Esophagus (tissue), 2 donors: Measurements from ENCODE around the gene FAM120AOS. TPM values are rescaled to one million over a fixed set of nuclear protein-coding genes. Genes with fewer than 3 reads are reported as not detected.

Experiments
- H3K27ac ChIP-seq, 2 donors: one replicate each; pipeline ENCODE4 v1.5.1; 2013; ENCODE audit warnings: low read depth in 2 of 2, mild to moderate bottlenecking in 2 of 2, inconsistent platforms in 1 of 2, low read length in 1 of 2, moderate library complexity in 1 of 2
- H3K27me3 ChIP-seq, 2 donors: one replicate each; pipeline ENCODE4 v1.6.1; 2013; ENCODE audit warnings: low read length in 2 of 2, control low read depth in 1 of 2, mild to moderate bottlenecking in 1 of 2; ENCODE audit not compliant: insufficient read depth in 2 of 2, control insufficient read depth in 1 of 2
- H3K36me3 ChIP-seq, 2 donors: one replicate each; pipeline ENCODE4 v1.6.1; 2013; ENCODE audit warnings: low read length in 1 of 2; ENCODE audit not compliant: control insufficient read depth in 2 of 2, insufficient read depth in 2 of 2
- H3K4me1 ChIP-seq, 2 donors: one replicate each; pipeline ENCODE4 v1.6.1; 2013; ENCODE audit warnings: low read length in 1 of 2; ENCODE audit not compliant: control insufficient read depth in 2 of 2, insufficient read depth in 2 of 2
- H3K4me3 ChIP-seq, 2 donors: one replicate each; pipeline ENCODE4 v1.5.1; 2013; ENCODE audit warnings: low read length in 2 of 2, mild to moderate bottlenecking in 2 of 2, low read depth in 1 of 2, moderate library complexity in 1 of 2
- H3K9me3 ChIP-seq, 2 donors: one replicate each; pipeline ENCODE4 v1.6.1; 2013; ENCODE audit warnings: mild to moderate bottlenecking in 2 of 2, low read depth in 1 of 2, low read length in 1 of 2, moderate library complexity in 1 of 2; ENCODE audit not compliant: control insufficient read depth in 2 of 2, insufficient read depth in 1 of 2
- WGBS, 2 donors: extraction: QIAGEN DNeasy Blood & Tissue Kit; methylation state at CpG; one replicate each; pipeline ENCODE4 v1.1.7; 2013; 5-methylcytosine and 5-hydroxymethylcytosine counted together
- polyA plus RNA-seq, 2 donors: library from polyadenylated mRNA; stranded (reverse); fragments of 200-250 nt; gene quantifications; one replicate each; pipeline ENCODE4 v1.2.3, GENCODE V29; 2013
- donor health status: healthy with polysubstance abuse.
- donor health status: Bipolar disorder and iron deficiency.

The FAM120AOS gene
- polyA plus RNA-seq, 2 donors = 19.6 to 23.7 TPM

DNA sequence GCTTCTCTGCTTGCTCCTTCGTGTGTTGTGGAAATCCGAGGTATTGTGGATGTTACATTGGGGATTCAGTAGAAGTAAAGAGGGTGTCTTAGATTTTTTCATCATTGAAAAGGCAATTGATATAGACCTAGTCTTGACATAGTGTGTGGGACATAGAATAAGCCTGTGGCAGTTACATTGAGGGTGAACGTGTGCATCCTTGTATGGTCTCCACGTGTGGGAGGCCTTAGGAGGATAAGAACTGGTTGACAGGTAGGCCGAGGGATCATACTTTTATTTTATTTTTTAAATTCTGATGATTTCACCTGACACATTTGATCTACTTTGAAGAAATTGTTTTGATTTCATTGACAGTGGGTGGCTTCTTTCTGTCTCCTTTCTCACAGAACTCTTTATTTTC, 17.0 kb upstream of the FAM120AOS start:
- H3K4me3 ChIP-seq = no peak overlapping the region
- no peaks in the 10 kb centered on the region for H3K36me3 ChIP-seq
- H3K9me3 ChIP-seq = no peaks in the 10 kb centered on the region
- WGBS, 2 donors = 89 to 90% methylated on average over 5 of the region's 5 CpGs
- no peaks in the 10 kb centered on the region for H3K27me3 ChIP-seq
- H3K27ac ChIP-seq = no peak overlapping the region
- H3K4me1 ChIP-seq = peaks cover 4 to 14% of the 10 kb centered on the region in 2 donors

DNA sequence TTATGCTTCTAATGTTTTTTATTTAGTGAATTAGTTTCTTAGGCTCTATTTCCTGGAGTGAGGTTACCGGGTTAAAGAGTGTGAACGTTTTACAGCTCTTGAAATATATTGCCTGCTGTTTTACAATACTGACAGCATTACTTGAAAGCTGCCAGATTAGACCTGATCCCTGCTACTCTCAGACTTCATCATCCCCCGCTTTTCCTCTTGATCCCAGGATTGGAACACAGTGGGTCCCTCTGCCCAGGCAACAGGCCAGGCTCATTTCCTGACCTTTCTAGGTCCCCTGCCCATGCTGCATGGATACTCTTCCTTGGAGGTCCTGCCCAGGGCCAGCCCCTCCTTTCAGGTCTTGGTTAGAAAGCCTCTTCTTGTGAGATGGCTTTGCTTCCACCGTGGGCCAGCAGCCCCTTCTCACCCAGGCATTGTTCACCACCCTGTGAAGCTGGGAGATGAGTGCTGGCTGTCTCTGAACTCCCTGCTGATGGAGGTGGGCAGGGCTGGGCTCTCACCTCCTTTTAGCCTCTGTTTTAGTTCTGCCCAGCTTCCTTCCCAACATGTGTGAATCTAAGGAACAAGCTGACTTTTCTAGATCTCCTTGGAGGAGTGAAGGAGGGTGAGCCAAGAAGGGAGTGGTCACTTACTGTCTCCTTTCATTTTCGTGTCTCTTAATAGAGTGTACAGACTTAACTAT, 15.5 kb upstream of the FAM120AOS start:
- no peak overlapping the region for H3K4me3 ChIP-seq
- H3K27ac ChIP-seq = peak overlapping the region in 1 of 2 donors; percentile 34
- H3K36me3 ChIP-seq = no peaks in the 10 kb centered on the region
- WGBS, 2 donors = 37 to 39% methylated on average over 5 of the region's 5 CpGs
- no peaks in the 10 kb centered on the region for H3K27me3 ChIP-seq
- H3K4me1 ChIP-seq = peaks cover 4 to 14% of the 10 kb centered on the region in 2 donors
- no peaks in the 10 kb centered on the region for H3K9me3 ChIP-seq

DNA sequence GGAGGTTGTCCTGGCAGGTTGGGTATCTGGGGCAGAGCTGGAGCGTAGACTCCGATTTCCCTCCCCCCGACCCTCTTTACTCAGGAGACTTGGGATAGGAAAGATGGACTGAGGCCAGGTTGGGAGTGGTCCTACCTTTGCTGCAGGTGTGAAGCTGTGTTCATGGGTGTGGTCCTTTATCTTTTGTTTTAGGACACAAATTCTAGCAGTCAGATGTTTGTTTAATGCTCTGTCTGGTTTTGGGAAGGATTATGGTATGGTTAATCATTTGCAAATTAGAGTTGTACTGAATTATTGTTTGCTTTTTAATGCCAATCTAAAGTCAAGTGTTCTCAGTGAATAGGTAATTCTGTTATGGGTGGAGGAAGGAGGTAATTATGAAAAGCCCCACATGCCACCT, 14.1 kb upstream of the FAM120AOS start:
- H3K27ac ChIP-seq = peak overlapping the region in 1 of 2 donors; percentile 57
- no peak overlapping the region for H3K4me3 ChIP-seq
- no peaks in the 10 kb centered on the region for H3K9me3 ChIP-seq
- WGBS, 2 donors = 43 to 54% methylated on average over 3 of the region's 3 CpGs
- peaks cover 4 to 11% of the 10 kb centered on the region in 2 donors for H3K4me1 ChIP-seq
- H3K27me3 ChIP-seq = no peaks in the 10 kb centered on the region
- H3K36me3 ChIP-seq = no peaks in the 10 kb centered on the region

DNA sequence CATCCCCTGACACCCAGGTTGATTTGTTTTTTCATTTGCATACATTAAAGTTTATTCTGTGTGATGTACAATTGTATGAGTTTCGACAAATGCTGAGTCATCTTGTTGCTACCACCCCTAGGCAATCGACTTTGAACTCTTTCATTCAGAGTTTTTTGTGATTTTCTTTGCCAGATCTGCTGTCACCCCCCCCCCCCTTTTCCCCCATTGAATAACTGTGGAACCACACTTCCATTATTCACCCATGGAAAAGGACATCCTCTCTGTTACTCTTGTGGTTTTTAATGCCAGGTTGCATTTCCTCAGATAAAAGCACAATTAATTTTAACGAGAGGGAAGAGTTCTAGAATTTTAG, 13.7 kb upstream of the FAM120AOS start:
- no peak overlapping the region for H3K27ac ChIP-seq
- H3K4me3 ChIP-seq = no peak overlapping the region
- H3K36me3 ChIP-seq = no peaks in the 10 kb centered on the region
- 20 to 23% methylated on average over 3 of the region's 3 CpGs for WGBS, 2 donors
- no peaks in the 10 kb centered on the region for H3K27me3 ChIP-seq
- no peaks in the 10 kb centered on the region for H3K9me3 ChIP-seq
- H3K4me1 ChIP-seq = peaks cover 4 to 11% of the 10 kb centered on the region in 2 donors

DNA sequence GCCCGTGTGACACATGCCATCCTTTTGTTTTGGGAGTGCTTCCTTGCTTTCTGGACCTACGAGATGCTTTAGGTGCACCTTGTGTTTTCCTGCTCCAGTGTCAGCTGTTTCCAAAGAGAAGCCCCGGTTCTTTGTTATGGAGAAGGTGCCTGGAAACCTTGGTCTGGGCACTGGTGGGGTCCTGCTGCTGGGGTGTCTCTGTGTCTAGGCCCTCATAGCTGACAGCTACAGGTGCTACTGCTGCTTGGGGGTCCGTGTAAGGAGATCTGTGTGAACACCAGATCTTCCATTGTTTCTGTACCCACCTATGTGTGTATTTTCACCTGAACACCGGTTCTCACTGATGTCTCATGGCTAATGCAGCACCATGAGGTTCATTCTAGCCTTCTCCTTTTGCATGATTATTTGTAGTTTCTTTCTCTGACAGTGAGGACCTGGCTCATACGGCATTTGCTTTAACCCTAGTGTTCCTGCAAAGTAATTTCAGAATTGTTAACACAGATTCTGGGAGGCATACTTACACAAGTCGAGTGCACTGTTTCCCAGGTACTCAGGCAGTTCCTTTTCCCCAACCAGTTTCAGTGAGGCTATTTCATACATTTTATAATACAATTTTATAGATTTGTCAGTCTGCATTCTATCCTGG, 13.2 kb upstream of the FAM120AOS start:
- Histone ChIP-seq H3K9me3 (no peaks in the 10 kb centered on the region), H3K27me3 (no peaks in the 10 kb centered on the region), H3K27ac (peak overlapping the region; percentile 4 to 58), H3K4me3 (no peak overlapping the region), H3K36me3 (no peaks in the 10 kb centered on the region), H3K4me1 (peaks cover 4 to 11% of the 10 kb centered on the region in 2 donors)
- WGBS, 2 donors = 44 to 53% methylated on average over 7 of the region's 7 CpGs

DNA sequence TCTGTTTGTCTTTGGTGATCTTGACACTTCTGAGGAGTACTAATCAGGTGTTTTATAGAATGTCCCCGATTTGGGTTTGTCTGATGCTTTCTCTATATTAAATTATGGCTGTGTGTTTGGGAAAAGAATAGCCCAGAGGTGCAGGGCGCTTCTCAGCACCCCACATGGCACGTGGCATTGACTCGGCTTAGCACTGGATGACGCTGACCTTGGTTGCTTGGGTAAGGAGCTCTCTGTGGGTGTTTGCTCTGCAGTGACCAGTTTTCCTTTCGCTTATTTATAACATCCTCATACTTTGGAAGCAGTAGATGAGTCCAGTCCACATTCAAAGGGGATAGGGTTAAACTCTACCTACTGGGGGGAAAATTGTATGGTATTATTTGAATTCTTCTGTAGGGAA, 12.5 kb upstream of the FAM120AOS start:
- no peaks in the 10 kb centered on the region for H3K36me3 ChIP-seq
- H3K27me3 ChIP-seq = no peaks in the 10 kb centered on the region
- peaks cover 4 to 9% of the 10 kb centered on the region in 2 donors for H3K4me1 ChIP-seq
- H3K4me3 ChIP-seq = no peak overlapping the region
- no peak overlapping the region for H3K27ac ChIP-seq
- H3K9me3 ChIP-seq = no peaks in the 10 kb centered on the region
- 70 to 94% methylated on average over 6 of the region's 6 CpGs for WGBS, 2 donors

DNA sequence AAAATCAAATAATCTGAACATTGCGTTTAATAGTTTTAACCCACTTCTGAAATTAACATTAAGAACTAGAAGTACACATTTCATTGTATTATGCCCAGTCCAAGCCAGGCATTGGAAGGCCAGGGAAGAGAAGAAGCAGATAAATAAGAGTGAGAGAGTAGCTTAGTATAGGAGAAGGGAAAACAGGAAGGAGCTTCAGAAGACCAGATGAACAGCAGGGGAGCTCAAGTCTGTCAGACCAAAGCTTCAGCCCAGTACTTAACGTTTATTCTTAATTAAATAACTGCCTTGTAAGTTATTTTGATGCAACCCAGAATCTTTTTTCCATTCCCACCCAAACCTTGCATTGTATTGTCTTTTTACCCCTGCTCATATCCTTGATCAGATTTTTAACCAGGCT, 11.5 kb upstream of the FAM120AOS start:
- no peaks in the 10 kb centered on the region for H3K9me3 ChIP-seq
- H3K27me3 ChIP-seq = no peaks in the 10 kb centered on the region
- no peaks in the 10 kb centered on the region for H3K36me3 ChIP-seq
- no peak overlapping the region for H3K4me3 ChIP-seq
- H3K27ac ChIP-seq = no peak overlapping the region
- 58 to 64% methylated on average over 2 of the region's 2 CpGs for WGBS, 2 donors
- H3K4me1 ChIP-seq = peaks cover 4 to 9% of the 10 kb centered on the region in 2 donors

DNA sequence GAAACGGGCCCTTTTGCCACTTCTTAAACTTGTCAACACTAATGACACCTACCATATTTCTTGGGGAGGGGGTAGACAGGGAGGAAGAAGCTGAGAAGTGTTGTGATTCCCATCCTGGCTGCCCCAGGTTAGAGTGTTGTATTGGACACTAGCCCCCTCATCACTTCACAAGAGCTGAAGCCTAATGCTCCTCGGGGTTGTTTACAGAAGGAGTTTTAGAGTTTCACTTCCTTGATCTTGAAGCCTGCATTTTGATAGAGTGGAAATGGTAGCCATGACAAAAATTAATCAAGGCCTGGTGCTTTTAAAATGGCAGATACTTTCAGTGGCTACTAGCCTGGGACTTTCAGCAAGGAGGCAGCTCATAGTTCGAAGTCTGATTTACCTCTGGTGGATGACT, 11.0 kb upstream of the FAM120AOS start:
- no peak overlapping the region for H3K27ac ChIP-seq
- peaks cover 4 to 9% of the 10 kb centered on the region in 2 donors for H3K4me1 ChIP-seq
- no peaks in the 10 kb centered on the region for H3K27me3 ChIP-seq
- H3K4me3 ChIP-seq = no peak overlapping the region
- H3K36me3 ChIP-seq = no peaks in the 10 kb centered on the region
- WGBS, 2 donors = 72 to 73% methylated on average over 3 of the region's 3 CpGs
- no peaks in the 10 kb centered on the region for H3K9me3 ChIP-seq

DNA sequence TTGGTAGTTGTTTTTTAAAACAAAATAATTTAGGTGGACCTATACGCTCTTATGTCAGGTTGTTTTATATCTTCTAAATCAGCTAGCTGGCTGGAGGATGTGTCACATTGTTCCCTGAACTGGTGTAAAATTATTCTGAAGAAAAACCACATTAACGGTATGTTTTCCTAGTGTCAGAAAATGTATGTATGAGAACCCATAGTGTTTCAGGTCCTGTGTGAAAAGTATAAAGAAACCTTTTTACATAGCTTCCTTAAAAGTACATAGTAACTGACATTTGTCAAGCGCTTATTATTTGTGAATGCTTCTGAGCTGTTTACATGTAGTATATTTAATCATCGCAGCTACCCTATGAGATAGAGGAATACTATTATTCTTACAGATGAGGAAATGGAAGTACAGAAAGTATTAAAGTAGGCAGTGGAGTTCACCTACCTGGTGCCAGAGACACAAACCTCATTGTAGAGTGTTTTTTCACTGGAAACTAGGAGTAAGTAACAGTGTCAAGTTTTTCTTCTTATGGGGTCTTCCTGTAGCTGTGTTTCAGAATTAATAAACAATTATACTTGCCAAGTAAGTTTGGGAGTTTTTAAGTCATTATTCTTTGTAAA, 10.4 kb upstream of the FAM120AOS start:
- WGBS, 2 donors = 81 to 83% methylated on average over 4 of the region's 4 CpGs
- Histone ChIP-seq H3K4me3 (no peak overlapping the region), H3K27ac (no peak overlapping the region), H3K4me1 (peaks cover 0 to 4% of the 10 kb centered on the region in 2 donors), H3K9me3 (no peaks in the 10 kb centered on the region), H3K27me3 (no peaks in the 10 kb centered on the region), H3K36me3 (no peaks in the 10 kb centered on the region)
